DOHH2 (cell line): ENCODE results near the gene PRAMEF12.

Source experiments
- CTCF ChIP-seq: fragments of 200-600 bp; sonication (generic); IDR thresholded peaks from one replicate; pipeline ENCODE4 v1.5.1; 2014; ENCODE audit warnings: antibody characterized with exemption, mild to moderate bottlenecking, low read depth, low read length; ENCODE audit not compliant: poor library complexity, severe bottlenecking
- EZH2phosphoT487 ChIP-seq: fragments of 200-600 bp; sonication (generic); IDR thresholded peaks from 2 replicates; pipeline ENCODE4 v1.6.1; 2017; ENCODE audit warnings: borderline replicate concordance, mild to moderate bottlenecking, antibody characterized with exemption, low read length, moderate library complexity, mixed read lengths

- no peak for TF ChIP-seq CTCF
- TF ChIP-seq EZH2phosphoT487: no peak
Measured at GRCh38 chr1:12745992-12746323, 27.6 kb upstream of the PRAMEF12 start, which contains the start of gene CFAP107.
